Activated CD4-positive, alpha-beta T cell treated with anti-CD3 and anti-CD28 coated beads, Interleukin-2, amount 50 U/mL, for 16 hours (primary cell): Measurements from ENCODE around the gene HLCS.

Source experiments
- DNase-seq: peaks from one replicate; pipeline ENCODE4 v3.0.0-alpha.2; 2020

HLCS gene

GRCh38 chr21:36803816-36804439 is 162.5 kb downstream of the HLCS start:
- DNase-seq, result no peak

DNA sequence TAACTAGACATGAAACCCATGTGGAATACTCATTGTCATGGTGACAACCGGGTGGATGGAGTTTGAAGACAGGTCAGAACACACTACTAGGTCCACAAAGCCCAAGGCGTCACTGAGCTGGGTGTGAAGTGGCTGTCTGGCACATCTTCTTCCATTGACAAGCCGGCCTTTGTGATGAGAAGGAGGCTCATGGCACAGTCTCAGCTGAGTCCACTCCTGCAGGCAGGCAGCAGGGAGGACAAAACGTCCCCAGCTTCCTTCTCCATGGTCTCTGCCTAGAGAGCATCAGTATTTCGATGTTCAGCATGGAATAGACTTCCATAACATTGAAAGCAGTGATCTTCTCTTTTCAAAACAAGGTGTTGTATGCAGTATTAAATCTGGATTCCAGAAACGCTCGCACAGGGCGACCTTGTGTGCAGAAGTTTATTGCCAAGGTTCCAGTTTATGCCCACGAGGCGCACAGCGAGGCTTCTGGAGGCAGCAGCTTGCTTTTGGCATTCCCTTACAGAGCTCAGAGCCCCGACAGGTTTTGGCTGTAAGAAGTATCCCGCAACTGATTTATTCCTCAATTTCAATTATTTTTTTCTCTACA is 163.3 kb downstream of the HLCS start:
- no peak for DNase-seq

- DNase-seq, result no peak
These were observed 165.7 kb downstream of the HLCS start for GRCh38 chr21:36800734-36801133.

- DNase-seq, result no peak
These were observed 166.6 kb downstream of the HLCS start for GRCh38 chr21:36799869-36800268.

DNA sequence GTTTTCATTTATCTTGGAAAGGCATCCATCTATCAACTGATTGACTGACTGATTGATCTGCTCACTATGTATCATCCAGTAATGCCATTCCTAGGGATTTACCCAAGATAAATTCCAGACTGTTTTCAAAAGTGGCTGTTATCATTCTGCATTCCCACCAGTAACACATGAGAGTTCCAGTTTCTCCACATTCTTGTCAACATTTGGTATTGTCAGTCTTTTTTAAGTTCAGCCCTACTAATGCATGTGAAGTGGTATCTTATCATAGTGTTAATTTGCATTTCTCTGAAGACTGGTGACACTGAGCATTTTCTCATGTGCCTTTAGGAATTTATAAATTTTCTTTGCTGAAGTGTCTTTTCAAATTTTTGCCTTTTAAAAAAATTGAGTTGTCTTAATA is 168.0 kb downstream of the HLCS start:
- DNase-seq, result no peak

DNA sequence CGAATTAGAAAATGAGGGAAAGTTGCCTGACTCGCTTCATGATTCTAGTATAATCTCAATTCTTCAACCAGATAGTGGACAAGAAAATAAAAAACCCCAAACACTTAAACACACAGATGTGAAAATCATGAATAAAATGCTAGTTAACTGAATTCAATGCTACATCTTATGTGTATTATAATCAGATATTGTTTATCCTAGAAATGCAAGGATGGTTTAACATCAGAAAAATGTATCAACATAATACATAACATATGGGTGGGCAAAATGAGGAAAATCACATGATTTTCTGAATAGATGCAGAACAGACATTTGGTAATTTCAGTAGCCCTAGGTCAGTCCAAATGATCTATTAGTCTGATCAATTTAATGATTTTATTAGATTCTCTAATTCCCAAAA is 170.4 kb downstream of the HLCS start:
- DNase-seq, result no peak

DNA sequence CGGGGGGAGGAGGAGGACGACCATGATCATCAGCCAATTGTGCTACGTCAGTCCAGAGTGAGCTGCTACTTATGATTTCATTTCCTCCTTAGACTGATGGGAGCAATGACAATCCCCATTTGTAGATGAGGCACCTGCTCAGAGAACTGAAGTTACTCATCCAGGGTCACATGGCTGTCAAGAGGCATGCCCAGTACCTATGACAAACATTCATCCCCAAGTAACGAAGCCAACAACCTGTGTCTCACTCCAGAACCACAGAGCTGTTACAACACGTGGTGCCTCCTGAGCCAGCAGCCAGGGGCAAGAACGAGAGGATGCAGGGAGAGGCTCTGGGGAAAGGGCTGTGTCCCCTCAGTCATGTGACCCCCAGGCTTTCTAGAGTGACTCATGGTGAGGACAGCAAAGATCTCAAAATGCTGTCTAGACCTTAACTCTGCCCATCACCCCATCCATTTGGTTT is 173.9 kb downstream of the HLCS start:
- no peak for DNase-seq

DNA sequence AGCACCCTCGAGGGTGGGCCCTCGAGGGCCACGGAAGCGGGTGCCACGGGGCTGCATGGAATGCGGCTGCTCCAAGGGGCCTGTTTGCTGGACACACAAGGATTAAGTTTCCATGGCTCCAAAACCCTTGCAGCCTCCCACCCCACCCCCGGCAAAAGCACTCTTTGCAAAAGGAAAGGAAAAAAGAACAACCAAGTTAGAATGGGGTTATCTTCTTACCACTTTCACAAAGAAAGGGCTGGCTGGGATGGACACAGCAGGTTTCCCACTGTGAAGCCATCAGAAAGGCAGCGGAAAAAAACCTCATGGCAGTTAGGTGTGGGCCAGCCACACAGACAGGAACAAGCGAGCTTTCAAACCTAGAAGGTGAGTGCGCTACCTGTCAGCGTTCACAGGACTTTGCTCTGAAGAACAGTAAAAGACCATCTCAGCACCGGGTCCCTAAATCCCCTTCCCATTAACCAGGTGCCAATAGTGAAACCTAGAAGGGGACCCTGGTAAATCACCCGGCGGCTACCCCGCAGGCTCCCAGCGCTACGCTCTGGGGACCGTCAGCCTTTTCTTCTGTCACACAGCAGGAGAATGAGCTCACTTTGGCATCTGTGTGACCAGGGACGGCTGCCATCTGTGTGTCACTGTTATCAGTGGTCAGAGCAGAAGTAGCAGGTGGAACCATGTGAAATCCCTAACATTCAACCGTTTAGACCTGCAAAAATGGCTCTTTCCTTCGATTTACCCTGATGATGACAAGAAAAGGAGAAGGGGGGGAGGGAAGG is 174.6 kb downstream of the HLCS start:
- no peak for DNase-seq

DNA sequence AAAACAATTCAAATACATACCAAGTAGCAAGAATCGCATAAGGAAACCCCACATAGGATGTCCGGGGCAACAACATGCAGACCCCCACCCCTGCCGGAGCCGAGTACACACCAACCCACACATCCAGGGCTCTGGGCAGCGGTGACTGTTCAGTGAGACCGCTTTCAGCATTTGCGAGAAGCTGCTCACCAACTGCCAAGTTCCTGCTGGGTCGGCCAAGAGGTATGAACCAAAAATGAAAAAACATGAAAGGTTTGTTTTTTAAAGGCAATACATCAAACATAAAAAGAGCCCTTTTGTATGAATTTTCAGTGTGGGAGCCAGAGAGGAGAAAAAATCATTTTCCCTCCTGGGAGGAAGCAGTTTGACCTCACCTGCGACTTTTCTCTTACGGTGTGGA is 175.3 kb downstream of the HLCS start:
- no peak for DNase-seq

GRCh38 chr21:36790616-36791015 is 175.9 kb downstream of the HLCS start:
- DNase-seq, result no peak

DNA sequence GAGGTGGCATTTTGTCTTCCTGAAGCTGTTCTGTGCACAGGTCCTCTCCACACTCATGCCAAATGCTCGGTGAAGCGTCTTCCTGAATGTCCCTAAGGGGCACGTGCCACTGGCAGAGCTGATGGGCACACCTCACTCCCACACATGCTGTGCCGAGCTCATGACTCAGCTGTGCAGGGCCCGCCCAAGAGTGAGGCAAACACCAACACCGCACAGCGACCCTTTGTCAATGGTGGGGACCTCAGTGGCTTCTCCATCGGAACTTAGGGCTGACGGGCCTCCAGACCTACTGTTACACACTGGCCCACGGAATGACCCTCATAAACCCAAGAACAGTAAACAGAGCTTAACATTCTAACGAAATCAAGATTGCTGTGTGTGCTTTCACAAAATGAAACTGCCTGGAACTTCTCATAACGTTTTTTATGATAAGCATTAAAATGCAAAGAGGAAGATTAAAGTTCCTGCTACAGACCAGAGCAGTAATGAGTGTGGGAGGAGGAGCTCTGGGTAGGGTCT is 178.3 kb downstream of the HLCS start:
- DNase-seq, result no peak

GRCh38 chr21:36786186-36786585 is 180.3 kb downstream of the HLCS start:
- DNase-seq, result no peak

DNA sequence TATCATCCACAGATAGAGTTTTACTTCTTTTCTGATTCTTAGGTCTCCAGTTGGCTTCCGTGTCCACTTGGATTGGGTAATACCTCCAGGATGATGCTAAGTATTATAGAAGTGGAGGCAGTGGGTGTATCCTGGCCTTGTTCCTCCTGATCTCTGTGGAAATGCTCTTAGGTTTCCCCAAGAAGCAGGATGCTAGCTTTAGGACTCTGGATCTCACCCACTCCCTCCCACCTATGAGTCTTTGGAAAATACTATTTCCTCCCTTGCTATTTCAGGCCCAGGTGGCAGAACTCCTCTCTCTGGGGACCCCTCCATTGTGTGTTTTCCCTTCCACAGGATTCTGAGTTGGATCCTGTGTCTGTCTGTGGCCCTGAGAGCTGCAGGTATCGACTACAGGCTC is 180.9 kb downstream of the HLCS start:
- no peak for DNase-seq

- DNase-seq, result no peak
These were observed 181.5 kb downstream of the HLCS start for GRCh38 chr21:36784947-36785346.

GRCh38 chr21:36783612-36784374 is 182.7 kb downstream of the HLCS start:
- no peak for DNase-seq

GRCh38 chr21:36780861-36781260 is 185.6 kb downstream of the HLCS start:
- DNase-seq, result no peak

- no peak for DNase-seq
These were observed 189.4 kb downstream of the HLCS start for GRCh38 chr21:36776981-36777617.

GRCh38 chr21:36773995-36774394 is 192.5 kb downstream of the HLCS start:
- no peak for DNase-seq

- no peak for DNase-seq
These were observed 193.4 kb downstream of the HLCS start for GRCh38 chr21:36773117-36773516.

GRCh38 chr21:36769051-36769839 is 197.2 kb downstream of the HLCS start:
- DNase-seq, result no peak

DNA sequence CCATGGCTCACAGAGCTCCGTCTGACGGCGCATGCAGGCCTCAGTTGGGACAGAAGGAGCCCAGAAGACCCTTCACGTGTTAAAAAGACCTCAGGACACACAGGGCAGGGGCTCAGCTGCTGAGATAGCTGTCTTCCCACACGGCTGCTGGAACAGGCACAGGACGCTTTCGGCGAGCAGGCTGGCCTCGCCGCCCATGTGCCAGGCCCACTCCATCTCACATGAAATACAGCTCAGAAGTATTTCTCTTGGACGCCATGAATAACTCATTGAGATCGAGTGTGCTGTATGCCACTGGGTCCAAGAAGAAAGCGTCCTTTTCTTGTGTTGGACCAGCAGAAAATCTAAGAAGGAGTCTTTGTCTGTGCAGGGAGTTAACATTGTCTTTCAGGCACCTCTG is 198.0 kb downstream of the HLCS start:
- no peak for DNase-seq

- no peak for DNase-seq
These were observed 199.4 kb downstream of the HLCS start for GRCh38 chr21:36767096-36767495.
